NCI-H460 (cell line): ENCODE results near the gene TMCC3. TPM values are rescaled to one million over a fixed set of nuclear protein-coding genes. Genes with fewer than 3 reads are reported as not detected.
"Not testable (repeated sequence)": the region's sequence is repeated elsewhere in the genome, so short reads cannot be mapped to it uniquely, and the experiment has no call there.

ENCODE experiments used
- DNase-seq: peaks from one replicate; pipeline ENCODE4 v3.0.0-alpha.2; 2016; ENCODE audit warnings: low read depth; ENCODE audit errors: extremely low read depth
- polyA plus RNA-seq: library from polyadenylated mRNA; depleted of rRNA; stranded (reverse); fragments of >200 nt; gene quantifications from 2 replicates; pipeline ENCODE4 v1.2.3, GENCODE V29; 2014; cell fraction: nucleus; rRNA removed
- total RNA-seq: library from RNA; depleted of rRNA; stranded (reverse); fragments of >200 nt; shearing (Covaris generic); gene quantifications from 2 replicates; pipeline ENCODE4 v1.2.3, GENCODE V29; 2014; rRNA removed

TMCC3 gene
- 0.09 TPM in 1 of 2 replicates, not detected in the other for total RNA-seq
- not detected in 2 replicates for polyA plus RNA-seq

GRCh38 chr12:94650143-94651056, at the start of gene TMCC3:
Gene TMCC3 (minus strand): TSS chr12:94650557. CDS start chr12:94650430, 127 bp downstream.
- no peak for DNase-seq

GRCh38 chr12:94699801-94700200, 49.4 kb upstream of the TMCC3 start:
- no peak for DNase-seq

- DNase-seq: no peak
Observed at GRCh38 chr12:94698578-94698977, 48.2 kb upstream of the TMCC3 start.

GRCh38 chr12:94697631-94698030, 47.3 kb upstream of the TMCC3 start:
- no peak for DNase-seq

GRCh38 chr12:94694732-94695131, 44.4 kb upstream of the TMCC3 start:
- DNase-seq: no peak

- not testable (repeated sequence) for DNase-seq
Observed at GRCh38 chr12:94692826-94693225, 42.5 kb upstream of the TMCC3 start.

- no peak for DNase-seq
Observed at GRCh38 chr12:94690198-94690771, 39.9 kb upstream of the TMCC3 start.

- DNase-seq: no peak
Observed at GRCh38 chr12:94689646-94690036, 39.3 kb upstream of the TMCC3 start.

GRCh38 chr12:94689002-94689645, 38.8 kb upstream of the TMCC3 start:
- no peak for DNase-seq

- DNase-seq: no peak
Observed at GRCh38 chr12:94687891-94688290, 37.5 kb upstream of the TMCC3 start.

GRCh38 chr12:94686834-94687628, 36.7 kb upstream of the TMCC3 start:
- no peak for DNase-seq

GRCh38 chr12:94684416-94685142, 34.2 kb upstream of the TMCC3 start:
- no peak for DNase-seq

GRCh38 chr12:94679554-94680195, 29.3 kb upstream of the TMCC3 start:
- no peak for DNase-seq

- DNase-seq: no peak
Observed at GRCh38 chr12:94678849-94679248, 28.5 kb upstream of the TMCC3 start.

GRCh38 chr12:94678379-94678778, 28.0 kb upstream of the TMCC3 start:
- DNase-seq: no peak

GRCh38 chr12:94677778-94678177, 27.4 kb upstream of the TMCC3 start:
- no peak for DNase-seq

- no peak for DNase-seq
Observed at GRCh38 chr12:94676922-94677321, 26.6 kb upstream of the TMCC3 start.

- no peak for DNase-seq
Observed at GRCh38 chr12:94676031-94676641, 25.8 kb upstream of the TMCC3 start.

GRCh38 chr12:94674835-94675234, 24.5 kb upstream of the TMCC3 start:
- no peak for DNase-seq
